A204.1 (cell line): ENCODE data around the gene TCP11L1.
"Not testable (repeated sequence)": the region's sequence is repeated elsewhere in the genome, so short reads cannot be mapped to it uniquely, and the experiment has no call there.

Source experiments
- FAIRE-seq: peaks from 2 replicates; lab custom pipeline; 2012; peaks lifted over from hg19 to GRCh38; lab: Jason Lieb, UNC

TCP11L1 gene

GRCh38 chr11:33039274-33040032, at the start of gene TCP11L1:
Gene TCP11L1, plus strand, starts transcription at chr11:33039572. Its CDS starts 4,202 bp downstream, at chr11:33043774.
- no peak for FAIRE-seq

GRCh38 chr11:32990481-32990880, 48.9 kb upstream of the TCP11L1 start:
- FAIRE-seq: no peak

- FAIRE-seq: no peak
Measured at GRCh38 chr11:32991427-32991826, 47.9 kb upstream of the TCP11L1 start.

- no peak for FAIRE-seq
Measured at GRCh38 chr11:32991898-32992297, 47.5 kb upstream of the TCP11L1 start.

GRCh38 chr11:33000181-33000580, 39.2 kb upstream of the TCP11L1 start:
- no peak for FAIRE-seq

GRCh38 chr11:33001281-33001680, 38.1 kb upstream of the TCP11L1 start:
- FAIRE-seq: no peak

GRCh38 chr11:33001751-33002542, 37.4 kb upstream of the TCP11L1 start:
- FAIRE-seq: no peak

GRCh38 chr11:33005175-33005574, 34.2 kb upstream of the TCP11L1 start:
- FAIRE-seq: no peak

GRCh38 chr11:33006010-33006409, 33.4 kb upstream of the TCP11L1 start:
- no peak for FAIRE-seq

- no peak for FAIRE-seq
Measured at GRCh38 chr11:33013755-33014154, 25.6 kb upstream of the TCP11L1 start.

GRCh38 chr11:33015621-33016551, 23.5 kb upstream of the TCP11L1 start, which contains the start of gene DEPDC7:
Gene DEPDC7, plus strand, starts transcription at chr11:33015878. Its CDS starts 78 bp downstream, at chr11:33015956.
- FAIRE-seq: no peak

GRCh38 chr11:33016654-33017053, 22.7 kb upstream of the TCP11L1 start:
- no peak for FAIRE-seq

GRCh38 chr11:33017478-33017877, 21.9 kb upstream of the TCP11L1 start:
- no peak for FAIRE-seq

- no peak for FAIRE-seq
Measured at GRCh38 chr11:33017965-33018364, 21.4 kb upstream of the TCP11L1 start.

- FAIRE-seq: no peak
Measured at GRCh38 chr11:33018840-33019239, 20.5 kb upstream of the TCP11L1 start.

GRCh38 chr11:33021501-33021900, 17.9 kb upstream of the TCP11L1 start:
- FAIRE-seq: no peak

- FAIRE-seq: no peak
Measured at GRCh38 chr11:33021937-33022336, 17.4 kb upstream of the TCP11L1 start.

- FAIRE-seq: no peak
Measured at GRCh38 chr11:33025339-33025722, 14.0 kb upstream of the TCP11L1 start.

GRCh38 chr11:33027233-33027632, 12.1 kb upstream of the TCP11L1 start:
- FAIRE-seq: no peak

- FAIRE-seq: no peak
Measured at GRCh38 chr11:33027846-33028536, 11.4 kb upstream of the TCP11L1 start.

- no peak for FAIRE-seq
Measured at GRCh38 chr11:33028537-33028914, 10.8 kb upstream of the TCP11L1 start.

- not testable (repeated sequence) for FAIRE-seq
Measured at GRCh38 chr11:33029218-33029617, 10.2 kb upstream of the TCP11L1 start.
